Fibroblast of skin of right biceps (primary cell): ENCODE data around the gene FXR2.
"Not testable (repeated sequence)": the region's sequence is repeated elsewhere in the genome, so short reads cannot be mapped to it uniquely, and the experiment has no call there.

ENCODE experiments used
- DNase-seq: peaks from one replicate; pipeline ENCODE4 v3.0.0-alpha.2; 2013

FXR2 gene

DNA sequence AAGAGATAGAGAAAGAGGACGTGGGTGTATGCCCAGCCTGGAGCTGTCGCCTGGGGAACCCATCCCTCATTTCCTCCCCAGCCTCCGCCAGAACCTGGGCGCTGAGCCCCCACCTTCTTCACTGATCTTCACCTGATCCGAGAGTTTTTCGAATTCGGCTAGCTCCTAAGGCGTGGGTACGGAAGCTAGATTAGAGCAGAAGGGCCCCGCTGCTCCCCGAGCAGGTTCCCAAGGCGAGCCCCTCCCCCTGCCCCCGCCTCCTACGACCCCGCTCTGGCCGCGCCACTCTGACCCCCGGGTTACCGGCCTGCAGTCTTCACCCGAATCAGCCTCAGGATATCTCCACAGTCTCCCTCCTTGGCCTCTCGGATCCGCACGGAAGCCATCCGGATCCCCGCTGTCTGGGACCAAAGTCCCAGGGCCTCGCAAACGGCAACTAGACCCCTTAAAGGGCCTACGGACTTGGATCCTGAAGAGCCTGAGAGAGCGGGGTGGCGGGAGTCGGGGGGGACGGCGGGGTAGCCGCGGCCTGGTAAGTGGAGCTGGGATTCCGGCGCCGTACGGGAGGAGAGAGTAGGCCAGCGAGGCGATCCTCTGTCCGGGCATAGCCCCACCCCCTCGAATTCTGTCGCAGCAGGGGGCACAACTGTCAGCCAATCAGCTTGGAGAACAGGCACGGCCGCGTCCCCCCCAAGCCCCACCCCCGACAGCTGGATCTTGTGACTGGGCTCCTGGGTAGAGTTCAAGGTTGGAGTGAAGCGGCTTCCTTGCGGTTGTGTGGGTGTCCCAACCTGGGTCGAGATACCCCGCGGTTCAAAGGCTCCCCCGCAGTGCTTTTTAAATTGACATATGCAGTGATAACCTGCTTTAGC lies 12.8 kb upstream of the FXR2 start, which contains the start of gene SAT2:
Gene SAT2 (minus strand): TSS at position 572 of the 872 bp plus-strand sequence. CDS start 186 bp downstream, at position 386.
- DNase-seq, result peak; percentile 94

DNA sequence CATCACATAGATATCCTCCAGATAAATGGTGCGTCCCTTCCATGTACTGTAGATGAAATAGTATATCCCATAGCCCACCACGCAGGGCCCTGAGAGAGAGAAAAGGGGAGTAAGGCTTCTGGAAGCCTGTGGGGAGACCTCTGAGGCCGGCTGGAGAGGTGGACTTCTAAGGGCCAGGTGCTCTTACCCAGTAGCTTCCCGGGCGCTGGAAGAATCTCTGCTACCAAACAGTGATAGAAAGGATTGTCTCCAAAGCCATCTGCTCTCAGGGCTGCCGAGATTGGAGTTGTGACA lies 12.2 kb upstream of the FXR2 start:
- no peak for DNase-seq

DNA sequence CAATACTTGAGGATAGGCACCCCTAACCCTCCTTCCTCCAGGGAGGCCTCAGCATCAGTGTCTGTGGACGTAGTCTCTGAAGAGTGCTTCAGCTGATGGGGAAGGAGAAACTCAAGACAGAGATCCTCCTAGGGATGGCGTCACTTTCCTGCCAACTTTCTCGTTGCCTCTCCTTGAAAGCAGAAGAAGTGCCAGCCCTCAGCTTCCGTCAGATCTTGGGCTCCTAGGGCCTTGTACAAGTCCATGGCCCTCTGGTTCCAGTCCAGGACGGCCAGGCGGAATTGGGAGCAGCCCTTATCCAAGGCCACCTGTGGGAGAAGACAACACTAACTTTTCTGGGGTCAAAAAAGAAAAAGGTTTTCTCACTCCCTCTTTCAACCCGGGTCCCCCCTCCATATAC lies 11.6 kb upstream of the FXR2 start:
- DNase-seq, result no peak

DNA sequence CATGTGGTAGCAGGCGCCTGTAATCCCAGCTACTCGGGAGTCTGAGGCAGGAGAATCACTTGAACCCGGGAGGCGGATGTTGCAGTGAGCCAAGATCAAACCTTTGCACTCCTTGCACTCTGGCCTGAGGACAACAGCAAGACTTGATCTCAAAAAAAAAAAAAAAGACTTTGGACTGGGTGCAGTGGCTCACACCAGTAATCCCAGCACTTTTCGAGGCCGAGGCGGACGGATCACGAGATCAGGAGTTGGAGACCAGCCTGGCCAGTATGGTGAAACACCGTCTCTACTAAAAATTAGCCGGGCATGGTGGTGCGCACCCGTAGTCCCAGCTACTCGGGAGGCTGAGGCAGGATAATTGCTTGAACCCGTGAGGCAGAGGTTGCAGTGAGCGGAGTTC lies 11.1 kb upstream of the FXR2 start:
- not testable (repeated sequence) for DNase-seq

DNA sequence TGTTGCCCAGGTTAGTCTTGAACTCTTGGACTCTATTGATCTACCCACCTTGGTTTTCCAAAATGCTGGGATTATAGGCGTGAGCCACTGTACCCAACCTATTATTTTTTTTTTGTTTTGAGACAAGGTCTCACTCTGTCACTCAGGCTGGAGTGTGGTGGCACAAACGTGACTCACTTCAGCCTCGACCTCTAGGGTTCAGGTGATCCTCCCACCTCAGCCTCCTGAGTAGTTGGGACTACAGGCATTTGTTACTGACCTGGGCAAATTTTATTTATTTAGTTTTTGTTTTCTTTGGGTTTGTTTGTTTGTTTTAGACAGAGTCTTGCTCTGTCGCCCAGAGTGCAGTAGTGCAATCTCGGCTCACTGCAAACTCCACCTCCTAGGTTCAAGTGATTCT lies 9.0 kb upstream of the FXR2 start:
- no peak for DNase-seq

DNA sequence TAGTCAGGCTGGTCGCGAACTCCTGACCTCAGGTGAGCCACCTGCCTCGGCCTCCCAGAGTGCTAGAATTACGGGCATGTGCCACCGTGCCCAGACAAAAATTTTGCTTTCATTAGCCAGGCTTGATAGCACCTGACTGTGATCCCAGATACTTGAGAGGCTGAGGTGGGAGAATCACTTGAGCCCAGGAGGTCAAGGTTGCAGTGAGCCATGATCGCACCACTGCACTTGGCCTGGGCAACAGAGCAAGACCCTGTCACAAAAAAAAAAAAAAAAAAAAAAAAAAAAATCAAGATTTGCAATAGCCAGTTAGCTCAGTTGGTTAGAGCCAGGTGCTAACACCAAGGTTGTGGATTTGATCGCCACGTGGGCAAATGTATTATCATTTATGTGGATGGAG lies 6.1 kb upstream of the FXR2 start:
- no peak for DNase-seq

DNA sequence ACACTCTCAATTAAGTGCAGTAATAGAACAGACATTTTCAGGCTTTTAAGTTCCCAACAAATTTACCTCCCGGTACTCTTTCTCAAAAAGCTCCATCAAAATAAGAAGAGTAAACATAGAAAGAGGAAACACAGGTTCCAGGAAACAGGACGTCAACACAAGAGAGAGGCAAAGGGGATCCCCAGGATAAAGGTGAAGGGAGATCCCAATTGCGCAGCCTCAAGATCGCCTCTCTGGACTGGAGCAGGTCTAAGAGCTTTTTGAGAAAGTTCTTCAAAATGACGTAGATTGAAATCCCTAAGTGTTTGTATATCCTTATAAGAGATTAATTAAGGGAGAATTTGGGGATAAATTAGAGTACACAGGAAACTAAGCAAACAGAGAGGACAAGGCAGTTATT lies 3.9 kb upstream of the FXR2 start:
- DNase-seq, result no peak

DNA sequence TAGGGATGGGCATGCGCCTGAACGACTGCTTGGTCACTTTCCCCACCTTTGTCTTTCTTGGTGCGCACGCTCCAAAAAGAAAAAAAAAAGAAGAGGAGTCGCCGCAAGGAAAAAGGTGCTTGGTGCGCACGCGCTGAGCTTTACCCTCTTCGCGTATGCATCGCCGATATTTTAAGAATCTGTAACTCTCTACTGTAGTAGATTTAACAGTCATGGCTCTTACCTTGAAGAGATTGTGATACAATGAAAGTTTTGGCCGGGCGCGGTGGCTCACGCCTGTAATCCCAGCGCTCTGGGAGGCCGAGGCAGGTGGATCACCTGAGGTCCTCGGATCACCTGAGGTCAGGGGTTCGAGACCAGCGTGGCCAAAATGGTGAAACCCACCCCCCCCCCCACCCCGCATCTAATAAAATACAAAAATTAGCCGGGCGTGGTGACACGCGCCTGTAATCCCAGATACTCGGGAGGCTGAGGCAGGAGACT lies 609 bp upstream of the FXR2 start:
- DNase-seq, result no peak

DNA sequence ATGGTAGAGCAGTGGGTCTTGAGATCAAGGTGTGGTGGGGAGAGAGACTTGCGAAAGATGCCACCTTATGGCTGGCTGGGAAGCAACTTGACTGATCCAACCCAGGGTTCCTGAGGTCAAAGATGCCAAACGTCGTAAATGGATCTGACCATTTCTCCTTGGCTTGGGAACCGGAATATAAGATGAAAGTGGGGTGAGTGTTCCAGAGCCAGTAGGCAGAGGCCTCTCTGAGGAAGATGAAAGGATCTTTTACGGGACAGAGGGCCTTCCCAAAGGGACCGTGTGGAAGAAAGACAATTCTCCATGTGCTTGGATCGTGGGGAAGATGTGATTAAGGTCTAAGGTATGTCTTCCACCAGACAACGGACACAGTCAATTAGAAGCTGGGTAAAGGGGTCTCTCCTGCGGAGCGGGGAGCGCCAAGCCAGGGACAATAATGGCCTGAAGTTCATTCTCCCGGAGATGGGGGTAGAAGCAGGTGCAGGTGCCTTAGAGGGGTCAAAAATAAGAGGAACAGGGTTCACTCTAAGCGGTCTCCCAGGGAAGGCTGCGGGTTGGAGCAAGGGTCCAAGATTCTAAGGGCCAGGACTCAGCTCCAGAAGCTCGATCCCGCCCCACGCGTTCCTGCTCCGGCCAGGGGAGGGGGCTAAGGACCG lies 800 bp downstream of the FXR2 start:
- peak; percentile 68 for DNase-seq

DNA sequence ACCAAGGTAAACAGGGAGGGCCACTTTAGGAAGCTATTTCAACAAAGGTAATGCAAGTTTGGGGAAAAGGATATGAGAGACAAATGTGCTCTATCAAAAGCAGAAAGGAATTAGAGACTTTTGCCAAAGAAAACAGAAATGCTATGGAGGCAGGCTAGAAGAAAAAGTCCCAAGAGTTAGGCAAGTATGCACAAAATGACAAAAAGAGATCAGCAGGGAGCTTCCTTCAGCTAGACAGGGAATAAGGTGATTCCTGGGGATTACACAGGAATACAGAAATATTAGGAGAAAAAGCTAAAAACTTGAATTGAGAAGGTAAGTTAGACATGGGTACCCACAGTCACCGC lies 2.4 kb downstream of the FXR2 start:
- DNase-seq, result peak; percentile 17

DNA sequence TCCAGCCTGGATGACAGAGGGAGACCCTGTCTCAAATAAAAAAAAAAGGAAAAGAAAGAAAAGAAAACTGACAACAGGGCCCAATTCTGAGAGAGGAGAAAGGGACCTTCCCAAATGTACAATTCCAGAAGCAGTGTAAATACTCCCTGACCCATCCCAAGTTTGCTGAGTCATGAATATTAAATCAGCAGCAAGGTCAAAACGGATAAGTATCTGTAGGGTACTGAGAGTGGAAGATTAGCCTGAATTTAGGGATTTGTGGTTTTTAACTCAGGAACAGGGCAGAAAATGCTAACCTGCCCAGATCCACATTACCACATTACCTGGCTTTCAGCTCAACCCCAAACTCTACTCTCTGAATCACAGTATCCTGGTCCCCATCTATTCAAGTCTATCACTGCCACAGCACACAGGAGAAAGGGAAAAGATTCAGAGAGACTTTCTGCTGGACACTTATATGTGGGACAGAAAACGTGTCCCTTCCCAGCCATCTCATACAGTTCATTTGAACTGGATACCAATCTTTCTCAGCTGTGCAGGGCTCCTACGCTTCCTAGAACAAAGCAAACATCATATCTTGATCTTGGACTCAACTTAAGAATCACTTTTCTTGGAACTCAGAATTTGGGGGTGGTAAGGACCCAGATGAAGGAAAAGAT lies 2.9 kb downstream of the FXR2 start:
- DNase-seq, result no peak

DNA sequence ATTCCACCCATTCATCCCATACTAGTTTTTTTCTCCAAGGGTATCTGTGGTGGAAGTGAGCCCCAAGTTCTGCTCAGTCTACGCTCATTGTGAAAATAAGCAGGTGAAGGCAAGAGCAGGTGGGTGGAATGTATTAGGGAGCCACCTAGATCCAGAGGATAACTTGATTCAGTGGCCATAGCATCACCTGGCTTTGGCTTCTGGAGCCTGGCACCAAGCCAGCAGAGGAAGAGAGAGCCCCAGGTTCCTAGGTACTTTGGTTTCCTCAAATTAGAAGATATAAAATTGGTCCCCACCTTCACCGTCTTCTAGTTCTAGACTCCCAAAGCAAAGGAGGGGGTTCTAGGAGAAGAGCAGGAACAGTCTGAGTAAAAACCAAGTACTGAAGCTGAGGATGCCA lies 4.1 kb downstream of the FXR2 start:
- no peak for DNase-seq

DNA sequence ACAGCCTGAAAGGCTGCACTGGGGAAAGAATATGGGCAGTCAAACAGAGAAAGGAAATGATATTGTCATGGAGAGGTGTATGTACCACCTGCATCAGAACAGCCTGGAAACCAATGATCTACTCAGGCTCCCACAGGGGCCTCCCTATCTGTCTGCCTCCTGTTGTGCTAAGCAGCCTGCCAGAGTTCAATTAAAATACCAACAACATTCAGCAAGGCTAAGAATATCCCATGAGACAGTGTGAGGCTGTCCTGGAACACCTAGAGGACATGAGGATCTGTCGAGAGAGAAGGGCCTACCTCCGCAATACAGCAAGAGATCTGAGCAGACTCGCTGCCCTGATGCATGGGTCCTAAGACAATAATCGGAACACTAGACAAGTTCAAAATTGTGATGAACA lies 8.4 kb downstream of the FXR2 start:
- no peak for DNase-seq

DNA sequence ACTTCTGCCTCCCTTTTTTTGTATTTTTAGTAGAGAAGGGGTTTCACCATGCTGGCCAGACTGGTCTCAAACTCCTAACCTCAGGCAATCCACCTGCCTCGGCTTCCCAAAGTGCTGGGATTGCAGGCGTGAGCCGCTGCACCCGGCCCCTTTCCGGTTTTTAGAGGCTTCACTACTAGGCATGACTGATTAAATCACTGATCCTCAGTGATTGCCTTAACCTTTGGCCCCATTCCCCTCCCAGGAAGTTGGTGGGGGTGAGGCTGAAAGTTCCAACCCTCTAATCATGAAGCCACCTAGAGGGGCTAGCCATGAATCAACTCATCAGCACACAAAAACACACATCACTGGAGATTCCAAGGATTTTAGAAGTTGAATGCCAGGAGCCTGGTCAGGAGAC lies 17.1 kb downstream of the FXR2 start:
- DNase-seq, result not testable (repeated sequence)

DNA sequence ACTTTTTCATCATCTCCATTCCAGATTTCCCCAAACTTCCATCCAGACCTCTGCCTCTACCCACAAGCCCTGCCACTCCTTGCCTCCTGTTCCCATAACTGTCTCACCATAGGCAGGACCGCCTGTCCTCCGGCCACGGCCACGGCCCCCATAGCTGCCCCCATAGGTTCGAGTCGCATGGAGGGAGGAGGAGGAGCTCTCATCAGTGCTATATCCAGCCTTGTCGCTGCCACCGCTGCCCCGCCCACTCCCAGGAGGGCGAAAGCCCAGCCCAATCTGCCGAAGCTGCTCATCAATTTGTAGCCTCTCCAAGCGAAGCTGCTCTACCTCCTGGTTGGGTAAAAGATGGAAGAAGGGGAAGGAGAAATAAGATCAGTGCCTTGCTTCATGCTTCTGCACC lies 21.4 kb downstream of the FXR2 start:
- no peak for DNase-seq

DNA sequence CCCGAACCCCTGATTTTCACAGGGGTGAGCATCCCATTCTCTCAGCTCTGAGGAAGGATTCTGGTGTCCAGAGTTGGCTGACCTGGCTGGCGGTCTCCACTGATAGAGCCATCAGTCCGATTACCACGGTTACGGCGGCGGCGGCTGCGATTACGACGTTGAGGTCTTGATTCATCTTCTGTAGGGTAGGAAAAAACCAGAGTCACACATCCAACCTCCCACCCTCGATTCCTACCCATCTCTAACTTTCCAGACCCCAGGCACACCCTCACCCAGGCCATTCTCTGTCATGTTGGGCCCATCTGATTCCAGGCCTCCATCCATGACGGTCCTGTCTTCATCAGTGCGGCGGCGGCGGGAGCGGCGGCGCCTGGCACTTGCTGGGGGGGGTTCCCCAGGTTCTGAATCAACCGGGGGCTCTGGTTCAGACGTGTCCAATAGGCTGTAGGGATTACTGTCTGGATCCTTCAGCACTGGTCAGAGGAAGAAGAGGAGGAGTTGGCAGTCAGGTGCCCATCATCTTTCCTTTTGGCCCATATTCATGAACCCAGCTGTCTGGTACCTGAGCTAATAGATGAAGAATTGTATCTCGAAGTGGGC lies 22.2 kb downstream of the FXR2 start:
- no peak for DNase-seq

DNA sequence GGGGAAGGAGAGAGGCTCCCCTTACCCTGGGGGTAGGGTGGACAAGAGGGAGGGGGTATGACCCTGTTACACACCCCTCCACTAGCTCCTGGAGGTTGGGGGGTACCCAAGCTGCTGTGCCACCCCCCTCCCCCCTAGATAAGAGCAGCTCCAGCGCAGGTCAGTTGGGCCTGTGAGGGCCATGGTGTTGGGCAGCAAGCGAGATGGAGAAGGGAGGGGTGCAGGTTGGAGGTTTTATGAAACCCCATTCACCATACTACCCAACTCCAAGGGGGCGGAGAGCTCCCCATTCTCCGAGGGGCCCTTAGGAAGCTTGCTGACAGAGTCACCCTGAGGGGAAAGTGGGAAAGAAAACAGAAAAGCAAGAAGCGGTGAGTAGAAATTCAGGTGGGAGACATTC lies 23.1 kb downstream of the FXR2 start:
- no peak for DNase-seq

DNA sequence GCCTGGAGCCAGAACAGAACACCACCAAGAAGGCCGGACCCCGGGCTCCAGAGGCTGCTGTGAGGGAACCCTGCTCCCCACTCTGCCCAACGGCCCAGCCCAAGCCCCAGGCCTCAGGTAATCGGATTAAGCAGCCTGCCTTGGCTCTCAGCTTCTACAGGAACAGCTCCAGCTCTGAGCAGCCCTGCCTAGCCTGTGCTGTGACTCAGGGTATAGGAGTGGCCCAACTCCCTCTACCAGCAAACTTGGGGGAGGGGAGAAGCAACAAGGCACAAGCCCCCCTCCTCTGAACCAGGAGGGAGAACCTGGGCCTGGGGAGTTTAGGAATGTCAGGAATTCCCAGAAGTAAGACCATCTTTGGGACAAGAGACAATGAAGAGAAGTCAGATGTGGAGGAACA lies 24.0 kb downstream of the FXR2 start:
- peak; percentile 63 for DNase-seq

DNA sequence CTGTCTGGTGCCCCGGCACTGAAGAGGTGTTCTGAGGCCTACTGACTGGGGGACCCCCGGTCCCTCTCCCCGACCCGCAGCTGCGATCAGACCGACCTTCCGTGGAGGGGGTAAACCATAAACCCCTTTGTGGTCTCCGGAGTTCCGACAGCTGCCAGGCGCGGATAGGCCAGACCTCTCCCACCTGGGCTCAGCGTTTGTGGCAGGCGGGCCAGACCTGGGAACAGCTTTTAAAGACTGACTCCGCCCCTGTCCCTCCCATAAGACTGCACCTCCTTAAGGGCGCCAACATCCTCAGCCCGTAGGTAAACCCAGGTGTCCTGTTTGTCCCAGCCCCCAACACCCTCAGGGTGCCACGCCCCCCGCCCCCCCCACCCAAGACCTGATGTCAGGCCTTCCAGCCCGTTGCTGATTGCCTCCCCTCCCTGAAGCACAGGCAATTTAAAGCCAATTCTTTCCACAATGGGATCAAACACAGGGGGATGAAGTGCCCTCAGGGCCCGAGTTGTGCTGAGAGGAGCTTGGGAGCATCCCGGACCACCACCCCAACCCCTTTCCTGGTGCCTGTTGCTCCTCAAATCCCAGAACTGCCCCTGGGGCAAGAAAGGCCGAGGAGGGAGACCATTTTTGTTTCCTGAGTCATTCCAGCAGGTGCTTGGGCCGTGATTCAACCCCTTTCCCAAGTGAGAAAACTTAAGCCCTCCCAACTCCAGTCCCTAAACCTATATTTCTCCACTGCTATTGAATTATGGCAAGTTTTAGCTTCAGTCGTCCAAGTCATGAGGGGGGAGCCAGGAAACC lies 24.6 kb downstream of the FXR2 start, which contains the start of gene SOX15:
Gene SOX15 (minus strand): TSS at position 204 of the 801 bp plus-strand sequence. CDS start 418 bp downstream, outside the sequence.
- DNase-seq, result no peak

DNA sequence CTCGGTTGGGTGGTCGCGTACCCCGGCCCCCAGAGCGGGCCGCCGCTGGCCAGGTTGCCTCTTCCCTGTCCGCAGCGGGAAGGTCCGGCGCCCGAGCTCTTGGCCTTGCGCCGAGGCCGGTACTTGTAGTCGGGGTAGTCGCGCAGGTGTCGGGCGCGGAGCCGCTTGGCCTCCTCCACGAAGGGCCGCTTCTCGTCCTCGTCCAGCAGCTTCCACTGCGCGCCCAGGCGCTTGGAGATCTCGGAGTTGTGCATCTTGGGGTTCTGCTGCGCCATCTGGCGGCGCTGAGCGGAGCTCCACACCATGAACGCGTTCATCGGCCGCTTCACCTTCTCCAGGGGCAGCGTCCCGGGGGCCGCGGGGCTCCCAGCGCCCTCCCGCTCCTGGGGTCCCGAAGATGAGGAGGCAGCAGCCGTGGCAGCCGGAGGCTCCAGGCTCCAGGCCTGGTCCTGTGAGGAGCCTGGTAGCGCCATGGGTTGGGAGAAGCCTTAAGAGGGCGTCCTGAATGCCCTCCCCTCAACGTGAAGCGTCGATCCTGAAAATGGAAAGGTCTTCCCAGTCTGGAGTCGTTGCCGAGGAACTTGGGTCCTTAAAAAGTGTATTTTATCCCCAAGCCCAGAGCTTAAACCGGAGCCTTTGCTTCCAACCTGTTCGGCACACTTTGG lies 25.4 kb downstream of the FXR2 start:
- DNase-seq, result peak; percentile 83

DNA sequence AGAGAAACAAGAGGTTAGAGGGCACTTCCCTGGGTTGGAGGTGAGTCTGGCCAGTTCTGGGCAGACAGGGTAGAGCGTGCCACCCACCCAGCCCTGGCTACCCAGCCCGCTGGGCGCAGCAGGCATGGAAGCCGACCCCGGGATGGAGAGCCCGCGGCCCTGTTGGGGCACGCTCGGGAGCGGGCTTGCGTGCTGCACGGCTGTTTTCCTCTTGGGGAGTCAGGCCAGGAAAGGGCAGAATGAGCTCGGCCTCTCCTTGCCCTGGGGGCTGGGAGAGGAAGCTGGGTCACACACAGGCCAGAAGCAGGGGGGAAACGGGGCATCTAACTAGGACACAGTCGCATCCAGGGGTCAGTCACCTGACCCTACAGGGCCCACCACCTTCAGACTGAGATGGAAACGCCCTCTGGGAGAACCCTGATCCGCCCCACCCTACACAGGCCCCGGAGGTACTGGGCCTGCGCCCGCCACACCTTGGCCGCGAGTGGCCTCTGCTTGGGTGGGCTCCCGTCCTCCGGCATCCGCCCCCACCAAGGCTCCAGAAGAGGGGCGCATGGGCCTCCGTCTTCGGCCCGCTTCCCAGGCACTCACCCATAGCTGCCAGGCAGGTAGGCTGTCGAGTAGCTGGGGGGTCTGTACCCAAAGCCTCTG lies 26.0 kb downstream of the FXR2 start:
- no peak for DNase-seq
